Inflammatory macrophage treated with lipopolysaccharide for 4 hours (primary cell): ENCODE data around the gene CHPT1.
A peak's percentile ranks its signal among the peaks of the same experiment; 100 is the strongest.
"Not testable (repeated sequence)": the region's sequence is repeated elsewhere in the genome, so short reads cannot be mapped to it uniquely, and the experiment has no call there.

Source experiments
- DNase-seq: peaks from one replicate; pipeline ENCODE4 v3.0.0-alpha.2; 2020

The CHPT1 gene

GRCh38 chr12:101729842-101730241, 32.4 kb downstream of the CHPT1 start:
- no peak for DNase-seq

- DNase-seq, result no peak
Measured at GRCh38 chr12:101732318-101732717, 34.9 kb downstream of the CHPT1 start.

GRCh38 chr12:101733166-101733565, 35.7 kb downstream of the CHPT1 start:
- no peak for DNase-seq

- DNase-seq, result not testable (repeated sequence)
Measured at GRCh38 chr12:101734482-101734881, 37.0 kb downstream of the CHPT1 start.

- no peak for DNase-seq
Measured at GRCh38 chr12:101737476-101737875, 40.0 kb downstream of the CHPT1 start.

GRCh38 chr12:101738920-101739665, 41.7 kb downstream of the CHPT1 start, which contains the start of gene SYCP3:
TSS of gene SYCP3 (minus strand) at chr12:101739462. CDS start at chr12:101737935, 1,527 bp downstream.
- no peak for DNase-seq

- no peak for DNase-seq
Measured at GRCh38 chr12:101740566-101740965, 43.1 kb downstream of the CHPT1 start.

GRCh38 chr12:101740980-101741379, 43.5 kb downstream of the CHPT1 start:
- DNase-seq, result no peak

GRCh38 chr12:101743242-101743641, 45.8 kb downstream of the CHPT1 start:
- DNase-seq, result no peak

- no peak for DNase-seq
Measured at GRCh38 chr12:101743724-101744472, 46.5 kb downstream of the CHPT1 start.

GRCh38 chr12:101745481-101745880, 48.0 kb downstream of the CHPT1 start:
- DNase-seq, result no peak

- DNase-seq, result no peak
Measured at GRCh38 chr12:101746196-101746595, 48.8 kb downstream of the CHPT1 start.

GRCh38 chr12:101746661-101747060, 49.2 kb downstream of the CHPT1 start:
- DNase-seq, result no peak

- peak; percentile 48 for DNase-seq
Measured at GRCh38 chr12:101747697-101748096, 50.3 kb downstream of the CHPT1 start.

- no peak for DNase-seq
Measured at GRCh38 chr12:101748907-101749306, 51.5 kb downstream of the CHPT1 start.

- no peak for DNase-seq
Measured at GRCh38 chr12:101749657-101750056, 52.2 kb downstream of the CHPT1 start.

GRCh38 chr12:101750152-101750551, 52.7 kb downstream of the CHPT1 start:
- peak; percentile 10 for DNase-seq

- DNase-seq, result peak; percentile 51
Measured at GRCh38 chr12:101759396-101760047, 62.1 kb downstream of the CHPT1 start.

GRCh38 chr12:101761350-101761749, 63.9 kb downstream of the CHPT1 start:
- DNase-seq, result peak; percentile 83

- no peak for DNase-seq
Measured at GRCh38 chr12:101761781-101762180, 64.3 kb downstream of the CHPT1 start.

GRCh38 chr12:101763246-101763931, 65.9 kb downstream of the CHPT1 start:
- peak; percentile 86 for DNase-seq

GRCh38 chr12:101764051-101764792, 66.8 kb downstream of the CHPT1 start:
- no peak for DNase-seq
